PC-9 (cell line): ENCODE results near the gene DUSP22. TPM values are rescaled to one million over a fixed set of nuclear protein-coding genes. Genes with fewer than 3 reads are reported as not detected.

Source experiments
- BruUV-seq: library from RNA; stranded (reverse); fragments of 400-500 nt; replicated peaks from 2 replicates; lab custom pipeline; 2021; lab: Mats Ljungman, UMichigan
- CTCF ChIA-PET: fragments of 300-600 bp; sonication (Branson Sonifier 250); formaldehyde crosslinking; loops from one replicate; lab custom pipeline; 2022; ENCODE audit warnings: antibody characterized with exemption; lab: Charles Lee
- POLR2A ChIA-PET: fragments of 300-600 bp; sonication (Branson Sonifier 250); formaldehyde crosslinking; loops from one replicate; lab custom pipeline; 2022; ENCODE audit warnings: antibody characterized with exemption; ENCODE audit not compliant: unreplicated experiment; lab: Charles Lee
- DNase-seq, 2 experiments: peaks; one replicate each; pipeline versions ENCODE4 v3.0.0 to v3.0.0-alpha.2; 2015 to 2022; ENCODE audit warnings: mixed read lengths in 1 of 2
- H2AFZ ChIP-seq: fragments of 200-600 bp; sonication (generic); 2 replicates; pipeline ENCODE4 v1.8.1; 2017; ENCODE audit warnings: antibody characterized with exemption
- H3F3A ChIP-seq: fragments of 200-600 bp; sonication (generic); 2 replicates; pipeline ENCODE4 v1.8.1; 2017; ENCODE audit warnings: antibody characterized with exemption, mild to moderate bottlenecking, low read depth; ENCODE audit not compliant: insufficient read depth
- H3K27ac ChIP-seq: fragments of 200-600 bp; sonication (generic); 2 replicates; pipeline ENCODE4 v1.6.1; 2016; ENCODE audit warnings: mixed run types
- H3K27me3 ChIP-seq: fragments of 200-600 bp; sonication (generic); 2 replicates; pipeline ENCODE4 v1.6.1; 2016; ENCODE audit warnings: low read depth, mixed run types; ENCODE audit not compliant: insufficient read depth
- H3K36me3 ChIP-seq: fragments of 200-600 bp; sonication (generic); 2 replicates; pipeline ENCODE4 v1.6.1; 2016; ENCODE audit warnings: low read depth, mixed run types
- H3K4me1 ChIP-seq: fragments of 200-600 bp; sonication (generic); replicated peaks from 2 replicates; pipeline ENCODE4 v1.6.1; 2016; ENCODE audit warnings: mixed run types; ENCODE audit not compliant: insufficient read depth
- H3K4me2 ChIP-seq: fragments of 200-600 bp; sonication (generic); 2 replicates; pipeline ENCODE4 v1.6.1; 2017; ENCODE audit warnings: mixed run types
- H3K4me3 ChIP-seq: fragments of 200-600 bp; sonication (generic); 2 replicates; pipeline ENCODE4 v1.6.1; 2016; ENCODE audit warnings: mixed run types
- H3K79me2 ChIP-seq: fragments of 200-600 bp; sonication (generic); 2 replicates; pipeline ENCODE4 v1.6.1; 2017; ENCODE audit warnings: low read depth, mixed run types
- H3K9me2 ChIP-seq: fragments of 200-600 bp; sonication (generic); 2 replicates; pipeline ENCODE4 v1.8.1; 2017; ENCODE audit warnings: mild to moderate bottlenecking; ENCODE audit not compliant: insufficient read depth
- H3K9me3 ChIP-seq: fragments of 200-600 bp; sonication (generic); 2 replicates; pipeline ENCODE4 v1.8.1; 2016; ENCODE audit warnings: low read depth; ENCODE audit not compliant: insufficient read depth
- H4K20me1 ChIP-seq: fragments of 200-600 bp; sonication (generic); 2 replicates; pipeline ENCODE4 v1.8.1; 2017; ENCODE audit not compliant: insufficient read depth
- EZH2 ChIP-seq: fragments of 200-600 bp; sonication (generic); IDR thresholded peaks from 2 replicates; pipeline ENCODE4 v1.8.0; 2017; ENCODE audit warnings: antibody characterized with exemption, low read depth
- intact Hi-C: fragments of 100-400 bp; cut with micrococcal nuclease; formaldehyde crosslinking; loops from one replicate; pipeline ENCODE4 v1.10.0; 2022; ENCODE audit not compliant: unreplicated experiment
- total RNA-seq: library from RNA; stranded (reverse); gene quantifications from 2 replicates; pipeline ENCODE4 v1.2.3, GENCODE V29; 2021
- TF ChIP-seq, protein P1 (sequence below): fragments of 200-600 bp; sonication (generic); conservative IDR thresholded peaks from 2 replicates; pipeline ENCODE4 v1.6.1; 2017; ENCODE audit warnings: mixed run types, antibody characterized with exemption, mild to moderate bottlenecking, moderate library complexity

The DUSP22 gene
- total RNA-seq, 1 experiment from 2014 or later: 25.5 TPM

DNA sequence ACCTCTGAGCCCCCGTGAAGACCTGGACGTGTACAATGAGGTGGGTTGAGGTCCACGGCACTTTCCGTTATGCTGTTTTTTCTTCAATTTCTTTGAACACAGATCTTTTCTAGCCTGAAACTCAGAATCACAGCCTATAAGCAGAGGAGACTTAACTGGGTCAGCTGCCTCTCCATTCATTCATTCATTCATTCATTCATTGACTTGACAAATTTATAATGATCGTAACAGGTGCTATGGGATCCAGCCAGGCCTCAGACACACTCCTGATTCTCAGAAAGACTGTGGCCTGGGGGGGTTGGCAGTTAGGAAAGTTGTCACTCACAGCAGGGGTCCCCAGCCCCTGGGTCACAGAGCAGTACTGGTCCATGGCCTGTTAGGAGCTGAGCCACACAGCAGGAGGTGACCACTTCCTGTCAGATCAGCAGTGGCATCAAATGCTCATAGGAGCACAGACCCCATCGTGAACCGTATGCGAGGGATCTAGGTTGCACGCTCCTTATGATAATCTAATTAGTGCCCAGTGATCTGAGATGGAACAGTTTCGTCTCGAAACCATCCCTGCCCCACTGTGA lies 60.7 kb downstream of the DUSP22 start:
- H3K9me3 ChIP-seq: no peaks in the 10 kb centered on the region
- H3F3A ChIP-seq: no peaks in the 10 kb centered on the region
- no peaks in the 10 kb centered on the region for H3K36me3 ChIP-seq
- intact Hi-C loops: no loop called here
- no peak for DNase-seq
- H3K79me2 ChIP-seq: no peaks in the 10 kb centered on the region
- H3K4me2 ChIP-seq: no peak overlapping the region
- no peak overlapping the region for H3K4me3 ChIP-seq
- TF ChIP-seq EZH2: no peak
- TF ChIP-seq, protein P1, sequence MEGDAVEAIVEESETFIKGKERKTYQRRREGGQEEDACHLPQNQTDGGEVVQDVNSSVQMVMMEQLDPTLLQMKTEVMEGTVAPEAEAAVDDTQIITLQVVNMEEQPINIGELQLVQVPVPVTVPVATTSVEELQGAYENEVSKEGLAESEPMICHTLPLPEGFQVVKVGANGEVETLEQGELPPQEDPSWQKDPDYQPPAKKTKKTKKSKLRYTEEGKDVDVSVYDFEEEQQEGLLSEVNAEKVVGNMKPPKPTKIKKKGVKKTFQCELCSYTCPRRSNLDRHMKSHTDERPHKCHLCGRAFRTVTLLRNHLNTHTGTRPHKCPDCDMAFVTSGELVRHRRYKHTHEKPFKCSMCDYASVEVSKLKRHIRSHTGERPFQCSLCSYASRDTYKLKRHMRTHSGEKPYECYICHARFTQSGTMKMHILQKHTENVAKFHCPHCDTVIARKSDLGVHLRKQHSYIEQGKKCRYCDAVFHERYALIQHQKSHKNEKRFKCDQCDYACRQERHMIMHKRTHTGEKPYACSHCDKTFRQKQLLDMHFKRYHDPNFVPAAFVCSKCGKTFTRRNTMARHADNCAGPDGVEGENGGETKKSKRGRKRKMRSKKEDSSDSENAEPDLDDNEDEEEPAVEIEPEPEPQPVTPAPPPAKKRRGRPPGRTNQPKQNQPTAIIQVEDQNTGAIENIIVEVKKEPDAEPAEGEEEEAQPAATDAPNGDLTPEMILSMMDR: no peak
- no TSS peak for BruUV-seq
- ChIA-PET CTCF (interaction anchor here (0.6 kb wide), 1 partner anchor 8 kb away, joined by 4 read pairs; no protein-coding TSS in a partner anchor), POLR2A (no interaction called here)
- no peak overlapping the region for H3K27ac ChIP-seq
- no peaks in the 10 kb centered on the region for H4K20me1 ChIP-seq
- H2AFZ ChIP-seq: no peak overlapping the region
- no peaks in the 10 kb centered on the region for H3K9me2 ChIP-seq
- no peaks in the 10 kb centered on the region for H3K4me1 ChIP-seq
- H3K27me3 ChIP-seq: peaks cover 100% of the 10 kb centered on the region

DNA sequence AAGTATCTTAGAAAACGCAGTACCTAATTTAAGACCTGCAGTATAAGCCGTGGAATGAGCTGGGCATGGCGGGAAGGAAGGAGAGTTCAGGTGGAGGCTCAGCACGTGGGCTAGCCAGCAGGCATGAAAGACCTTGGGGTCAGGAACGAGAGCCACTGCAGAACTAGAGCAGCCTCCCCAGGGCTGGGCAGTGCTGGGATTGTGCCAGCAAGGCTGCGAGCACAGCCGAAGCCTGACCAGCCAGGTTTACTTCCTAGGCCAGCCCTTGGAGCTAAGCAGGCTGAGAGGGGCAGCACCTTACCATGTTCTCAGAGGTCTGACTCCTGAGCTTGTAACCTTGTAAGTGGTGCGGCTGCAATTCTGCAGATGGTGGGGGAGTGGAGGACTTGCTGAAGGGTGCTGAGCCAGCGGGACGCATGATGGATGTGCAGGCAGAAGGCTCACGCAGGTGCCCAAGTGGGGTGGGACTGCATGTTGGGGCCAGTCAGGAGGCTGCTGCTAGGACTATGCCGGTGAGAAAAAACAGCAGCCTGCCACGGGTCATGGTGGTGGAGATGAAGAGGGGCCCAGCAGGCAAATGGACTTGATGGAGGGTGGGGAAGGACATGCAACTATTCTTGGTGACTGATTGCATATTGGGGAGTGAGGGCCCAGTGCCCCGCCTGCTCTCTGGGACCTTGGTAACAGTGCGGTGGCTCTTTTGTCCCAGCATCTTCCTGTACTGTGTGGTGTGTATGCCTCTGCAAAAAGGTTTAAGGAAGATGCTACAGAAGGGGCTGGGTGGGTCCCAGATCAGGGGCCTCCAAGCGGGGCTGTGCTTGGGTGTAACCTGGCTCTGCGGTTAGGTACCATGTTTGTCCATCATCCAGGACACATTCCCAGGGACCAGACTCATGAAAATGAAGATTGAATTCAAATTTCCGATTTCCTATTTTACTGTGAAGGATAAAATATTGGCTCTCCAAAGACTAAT lies 61.6 kb downstream of the DUSP22 start:
- Histone ChIP-seq H3K27me3 (peaks cover 100% of the 10 kb centered on the region), H3K36me3 (no peaks in the 10 kb centered on the region), H3K4me2 (no peak overlapping the region), H3K27ac (no peak overlapping the region), H3K9me2 (no peaks in the 10 kb centered on the region), H3K79me2 (no peaks in the 10 kb centered on the region), H3K4me1 (no peaks in the 10 kb centered on the region), H3K4me3 (no peak overlapping the region), H4K20me1 (no peaks in the 10 kb centered on the region), H2AFZ (no peak overlapping the region), H3K9me3 (no peaks in the 10 kb centered on the region), H3F3A (no peaks in the 10 kb centered on the region)
- no TSS peak for BruUV-seq
- CTCF ChIA-PET: interaction anchor here (0.6 kb wide), 1 partner anchor 9 kb away, joined by 4 read pairs; no protein-coding TSS in a partner anchor
- intact Hi-C loops: no loop called here
- POLR2A ChIA-PET: no interaction called here
- TF ChIP-seq, protein P1: no peak
- TF ChIP-seq EZH2: no peak
- DNase-seq: no peak

DNA sequence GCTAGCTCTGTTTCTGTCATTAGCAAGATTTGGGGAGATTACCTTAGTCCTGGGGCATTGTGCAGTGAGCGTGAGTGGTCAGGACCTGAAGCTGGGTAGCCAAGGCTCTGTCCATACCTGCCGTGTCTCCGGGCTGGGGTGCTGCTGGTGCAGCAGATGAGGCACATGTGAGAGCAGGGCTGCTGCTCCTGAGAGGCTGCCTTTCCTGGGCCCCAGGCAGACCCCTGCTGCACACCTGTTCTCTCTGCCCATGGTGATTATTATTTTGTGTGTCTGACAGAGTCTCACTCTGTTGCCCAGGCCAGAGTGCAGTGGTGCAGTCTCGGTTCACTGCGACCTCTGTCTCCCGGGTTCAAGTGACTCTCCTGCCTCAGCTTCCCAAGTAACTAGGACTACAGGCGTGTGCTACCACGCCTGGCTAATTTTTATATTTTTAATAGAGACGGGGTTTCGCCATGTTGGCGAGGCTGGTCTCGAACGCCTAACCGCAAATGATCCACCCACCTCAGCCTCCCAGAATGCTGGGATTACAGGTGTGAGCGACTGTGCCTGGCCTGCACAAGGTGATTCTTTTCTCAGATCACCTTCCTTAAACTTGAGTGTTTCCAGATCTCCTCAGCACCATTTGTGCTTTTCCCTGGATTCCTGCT lies 62.5 kb downstream of the DUSP22 start:
- Histone ChIP-seq H3K4me3 (no peak overlapping the region), H3K9me2 (no peaks in the 10 kb centered on the region), H2AFZ (no peak overlapping the region), H3K27me3 (peaks cover 98% of the 10 kb centered on the region), H3K4me2 (no peak overlapping the region), H3K9me3 (no peaks in the 10 kb centered on the region), H3K36me3 (no peaks in the 10 kb centered on the region), H3F3A (no peaks in the 10 kb centered on the region), H3K27ac (no peak overlapping the region), H3K79me2 (no peaks in the 10 kb centered on the region), H4K20me1 (no peaks in the 10 kb centered on the region), H3K4me1 (no peaks in the 10 kb centered on the region)
- intact Hi-C loops: no loop called here
- BruUV-seq: no TSS peak
- no peak for DNase-seq
- POLR2A ChIA-PET: no interaction called here
- TF ChIP-seq, protein P1: no peak
- no peak for TF ChIP-seq EZH2
- CTCF ChIA-PET: no interaction called here
